Caki2 (cell line): ENCODE measurements around the gene MOBP. TPM values are rescaled to one million over a fixed set of nuclear protein-coding genes. Genes with fewer than 3 reads are reported as not detected.

Experiments
- DNase-seq: peaks from one replicate; pipeline ENCODE4 v3.0.0-alpha.2; 2015; ENCODE audit warnings: low read depth
- in situ Hi-C: cut with HindIII; loops from 2 replicates; pipeline ENCODE4 v1.10.0; 2016; ENCODE audit warnings: low sequenced_read_pairs, low pct_unique_long_range_greater_than_20kb, mixed read lengths
- total RNA-seq: library from RNA; depleted of rRNA; stranded (reverse); fragments of >200 nt; shearing (Covaris generic); gene quantifications from 2 replicates; pipeline ENCODE4 v1.2.3, GENCODE V29; 2014; ENCODE audit warnings: low replicate concordance

MOBP gene
- total RNA-seq, 1 experiment from 2014 or later, result not detected

DNA sequence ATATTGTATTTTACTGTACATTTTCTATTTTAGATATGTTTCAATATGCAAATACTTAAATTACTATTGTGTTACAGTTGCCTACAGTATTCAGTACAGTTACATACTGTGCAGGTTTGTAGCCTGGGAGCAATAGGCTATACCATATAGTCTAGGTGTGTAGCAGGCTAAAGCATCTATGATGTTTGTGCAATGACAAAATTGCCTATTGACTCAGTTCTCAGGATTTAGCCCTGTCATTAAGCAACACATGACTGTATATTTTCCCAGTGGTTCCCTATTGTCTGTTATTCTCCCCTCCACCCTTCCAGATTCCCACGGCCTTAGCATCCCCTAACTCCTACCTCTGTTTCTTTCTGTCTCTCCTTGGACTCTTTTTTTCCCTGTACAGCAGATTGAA lies 10.7 kb downstream of the MOBP start:
- no peak for DNase-seq
- in situ Hi-C loops, result no loop called here

GRCh38 chr3:39479701-39480414 lies 12.4 kb downstream of the MOBP start:
- in situ Hi-C loops, result no loop called here
- DNase-seq, result no peak

DNA sequence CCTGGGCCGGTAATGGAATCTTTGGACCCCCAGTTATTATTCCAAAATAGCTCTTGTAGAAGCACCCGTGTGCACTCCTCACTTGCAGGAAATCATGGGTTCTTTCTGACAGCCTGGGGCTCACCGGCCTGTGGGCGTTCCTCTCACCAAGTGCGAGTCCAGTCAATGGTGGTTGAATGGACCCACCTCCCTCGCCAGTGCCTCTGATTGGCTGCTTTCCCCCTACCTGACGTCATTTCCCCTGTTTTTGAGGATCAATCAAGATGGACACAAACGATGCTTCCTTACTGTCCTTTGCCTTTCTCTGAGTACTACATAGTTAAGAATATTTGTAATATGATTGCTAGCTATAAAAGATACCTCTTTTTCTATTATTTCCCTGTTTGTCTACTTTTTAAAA lies 18.1 kb downstream of the MOBP start:
- DNase-seq, result no peak

GRCh38 chr3:39491014-39491413 lies 23.5 kb downstream of the MOBP start:
- in situ Hi-C loops, result no loop called here
- no peak for DNase-seq

More for the DNA sequence above, 18.1 kb downstream of the MOBP start:
- in situ Hi-C loops, result no loop called here

DNA sequence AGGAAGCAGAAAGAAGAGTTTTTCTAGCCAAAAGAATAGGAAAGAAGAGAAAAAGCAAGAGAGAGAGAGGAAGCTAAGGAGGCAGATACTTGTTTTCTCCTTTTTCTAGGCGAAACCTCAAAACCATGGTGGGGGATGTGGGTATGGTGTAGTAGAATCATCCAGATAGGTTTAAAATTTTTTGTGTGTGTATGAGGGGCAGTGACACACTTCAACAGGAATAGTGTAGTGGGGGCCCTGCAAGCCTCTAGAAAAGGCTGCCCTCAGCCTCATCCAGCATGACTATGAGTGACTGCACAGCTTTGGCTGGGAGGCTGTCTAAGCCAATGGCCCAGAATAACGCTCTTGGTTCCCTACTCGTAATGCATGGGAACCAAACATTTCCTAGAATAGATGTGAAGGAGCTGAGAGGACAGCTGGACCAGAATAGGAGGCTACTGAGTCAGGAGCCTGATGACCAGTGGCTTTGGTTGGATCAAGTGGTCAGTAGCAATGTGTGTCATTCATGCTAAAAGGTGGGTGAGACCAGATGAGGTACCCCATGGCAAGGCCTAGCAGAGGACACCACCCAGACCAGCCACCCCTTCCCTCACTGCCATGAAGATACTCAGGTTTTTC lies 24.4 kb downstream of the MOBP start:
- in situ Hi-C loops, result no loop called here
- DNase-seq, result no peak

- in situ Hi-C loops, result no loop called here
- no peak for DNase-seq
Observed at GRCh38 chr3:39494781-39495180, 27.3 kb downstream of the MOBP start.

DNA sequence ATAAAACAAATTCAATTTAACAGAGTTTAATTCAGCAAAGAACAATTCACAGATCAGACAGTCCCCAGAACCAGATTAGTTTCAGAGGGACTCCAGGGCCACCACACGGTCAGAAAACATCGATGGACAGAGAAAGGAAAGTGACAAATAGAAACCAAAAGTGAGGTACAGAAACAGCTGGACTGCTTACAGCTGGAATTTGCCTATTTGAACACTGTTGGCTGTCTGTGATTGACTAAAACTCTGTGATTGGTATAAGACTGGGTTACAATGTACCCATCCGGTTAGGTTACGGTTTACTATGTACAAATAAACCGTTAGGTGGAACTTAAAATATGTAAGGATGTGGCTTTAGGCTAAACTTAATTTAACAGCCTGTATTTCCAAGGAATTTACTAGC lies 30.3 kb downstream of the MOBP start:
- in situ Hi-C loops, result no loop called here

DNA sequence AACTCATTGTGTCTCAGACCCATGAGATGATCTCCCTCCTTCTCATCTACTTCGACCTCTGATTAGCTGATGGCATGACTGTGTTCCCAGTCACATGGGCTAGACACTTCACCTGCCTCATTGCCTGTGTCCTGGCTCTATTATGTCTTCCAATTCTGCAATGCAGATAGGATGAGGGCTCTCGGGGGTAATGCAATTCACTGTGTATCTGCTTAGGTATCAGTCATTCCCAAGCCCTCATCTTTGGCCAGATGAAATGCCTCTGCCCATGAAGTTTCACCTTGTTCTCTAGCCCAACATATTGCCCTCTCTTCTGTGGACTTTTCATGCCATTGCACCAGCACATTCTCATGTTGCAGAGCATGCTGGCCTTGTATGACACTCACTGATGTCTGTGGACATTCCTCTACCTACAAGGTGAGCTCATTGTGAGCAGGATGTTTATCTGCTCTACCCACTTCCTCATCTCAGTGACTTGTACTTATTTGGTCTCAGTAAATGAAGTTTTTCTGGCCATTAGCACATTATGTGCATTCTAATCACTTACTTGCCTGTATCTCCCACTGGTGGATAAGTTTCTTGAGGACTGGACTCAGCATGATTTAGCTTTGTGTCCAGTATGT lies 32.3 kb downstream of the MOBP start:
- in situ Hi-C loops, result no loop called here
- DNase-seq, result no peak

More for the DNA sequence above, 30.3 kb downstream of the MOBP start:
- no peak for DNase-seq

DNA sequence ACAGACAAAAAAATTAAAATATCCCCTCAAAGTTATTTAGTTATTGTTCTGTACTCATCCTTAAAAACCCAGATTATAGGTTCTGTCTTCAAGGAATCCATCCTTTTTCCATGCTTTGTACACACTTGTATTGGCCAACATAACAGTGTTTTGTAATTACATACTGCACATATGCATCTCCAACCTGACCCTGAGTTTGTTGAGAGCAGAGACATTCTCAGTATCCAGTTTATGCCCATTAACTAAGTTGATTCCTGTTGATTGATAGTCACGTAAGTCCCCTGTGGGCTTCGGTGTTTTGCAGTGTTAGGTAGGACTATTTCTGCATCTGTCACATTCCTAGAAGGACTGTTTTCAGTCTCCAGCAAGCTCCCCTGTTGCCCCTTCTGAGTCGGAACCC lies 33.6 kb downstream of the MOBP start:
- in situ Hi-C loops, result no loop called here

GRCh38 chr3:39501968-39502837 lies 34.7 kb downstream of the MOBP start:
- no peak for DNase-seq
- in situ Hi-C loops, result no loop called here

More for the DNA sequence above, 33.6 kb downstream of the MOBP start:
- no peak for DNase-seq

DNA sequence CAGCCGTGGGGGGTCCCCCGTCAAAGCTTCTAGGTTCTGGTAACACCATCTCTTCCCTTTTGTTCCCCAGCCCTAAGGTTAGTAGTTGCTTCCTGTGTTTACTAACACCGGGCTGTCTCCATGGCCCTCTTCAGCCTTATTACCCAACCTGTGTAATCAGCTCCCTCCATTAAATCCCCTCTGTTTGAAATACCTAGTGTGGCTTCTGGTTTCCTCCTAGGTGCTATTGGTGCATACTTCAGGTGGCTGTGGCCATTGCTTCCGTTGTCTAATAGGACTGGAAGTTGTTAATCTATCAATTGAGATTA lies 35.3 kb downstream of the MOBP start:
- DNase-seq, result no peak
- in situ Hi-C loops, result no loop called here

DNA sequence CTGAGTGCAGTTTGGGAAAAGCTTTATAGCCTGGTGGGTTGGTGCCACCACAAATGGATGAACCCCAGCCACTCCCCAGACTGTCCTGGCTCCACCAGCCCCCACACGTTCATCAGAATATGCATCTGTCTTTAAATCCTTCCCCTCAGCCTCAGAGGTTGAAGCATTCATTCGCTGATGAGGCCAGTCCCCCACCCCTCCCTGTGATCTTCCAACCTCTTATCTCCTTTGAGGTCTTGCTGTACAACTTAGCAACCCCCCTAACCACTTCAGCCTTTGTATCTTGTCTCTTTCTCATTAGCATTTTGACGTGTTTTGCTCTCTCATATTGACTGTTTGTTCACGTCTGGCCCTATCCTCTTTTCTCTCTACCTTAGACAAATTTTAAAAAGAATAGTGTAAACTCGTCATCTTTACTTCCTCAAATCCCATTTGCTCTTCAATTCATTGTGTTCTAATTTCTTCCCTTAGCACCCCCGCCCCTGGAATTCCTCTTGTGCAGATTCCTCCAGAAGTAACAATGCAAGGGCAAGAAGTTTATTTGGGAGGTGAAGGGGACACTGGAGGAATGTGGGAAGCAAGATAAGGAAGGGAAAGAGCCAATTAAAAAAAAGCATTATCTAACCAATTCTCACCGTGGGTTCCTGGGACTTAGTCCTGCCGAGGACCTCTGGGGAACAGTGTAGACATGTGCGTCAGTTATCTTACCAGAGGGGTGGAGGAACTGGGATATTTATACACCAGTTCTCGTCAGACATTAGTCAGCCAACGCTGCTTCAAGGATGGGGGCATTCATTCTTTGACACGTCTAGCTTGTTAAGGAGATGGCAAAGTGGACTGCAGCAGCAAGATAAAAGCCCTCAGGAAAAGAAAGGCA lies 38.6 kb downstream of the MOBP start:
- DNase-seq, result no peak
- in situ Hi-C loops, result no loop called here

DNA sequence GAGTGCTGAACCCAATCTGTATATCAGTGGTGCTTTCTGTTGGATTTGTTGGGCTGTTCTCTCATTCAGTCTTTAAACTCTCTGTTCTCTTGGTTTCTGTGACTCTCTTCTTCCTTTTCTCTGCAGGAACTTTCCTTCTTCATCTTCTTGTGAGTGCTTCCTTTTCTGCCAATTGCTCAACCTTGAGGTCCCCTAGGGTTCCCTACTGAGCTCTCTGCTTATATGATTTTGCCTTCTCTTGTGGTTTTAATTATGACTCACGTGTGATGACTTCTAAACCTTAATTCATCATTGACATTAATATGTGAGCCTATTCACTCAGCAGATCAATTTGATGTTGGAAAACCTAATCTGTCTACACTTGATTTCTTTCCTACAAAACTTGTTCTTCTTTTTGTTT lies 39.4 kb downstream of the MOBP start:
- in situ Hi-C loops, result no loop called here
- no peak for DNase-seq

DNA sequence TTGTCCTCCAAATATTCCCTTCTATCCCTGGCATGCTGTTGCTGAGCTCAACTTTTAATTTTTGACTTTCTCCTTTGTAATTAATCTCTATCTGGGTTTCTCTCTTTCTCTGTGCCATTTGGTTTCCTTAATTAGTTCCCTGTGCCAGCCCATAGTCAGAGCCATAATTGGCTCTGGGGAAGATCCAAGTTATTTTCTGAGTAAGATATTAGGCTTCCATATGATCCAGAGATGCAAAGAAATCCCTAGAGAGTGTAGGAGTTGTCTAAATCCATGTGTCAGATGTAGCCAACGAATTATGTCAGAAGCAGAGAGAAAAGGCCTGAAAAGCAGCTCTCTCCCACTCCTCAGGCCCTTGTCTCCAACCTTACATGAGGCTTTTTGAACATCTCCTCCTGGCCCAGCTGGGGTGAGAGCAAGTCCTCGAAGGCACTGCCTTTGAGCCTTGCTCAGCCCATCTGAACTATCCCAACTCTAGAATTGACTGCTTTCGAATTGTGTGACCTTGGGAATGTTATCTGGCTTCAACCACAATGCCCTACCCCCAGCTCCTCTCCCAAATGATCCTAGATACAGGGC lies 46.4 kb downstream of the MOBP start:
- in situ Hi-C loops, result no loop called here

DNA sequence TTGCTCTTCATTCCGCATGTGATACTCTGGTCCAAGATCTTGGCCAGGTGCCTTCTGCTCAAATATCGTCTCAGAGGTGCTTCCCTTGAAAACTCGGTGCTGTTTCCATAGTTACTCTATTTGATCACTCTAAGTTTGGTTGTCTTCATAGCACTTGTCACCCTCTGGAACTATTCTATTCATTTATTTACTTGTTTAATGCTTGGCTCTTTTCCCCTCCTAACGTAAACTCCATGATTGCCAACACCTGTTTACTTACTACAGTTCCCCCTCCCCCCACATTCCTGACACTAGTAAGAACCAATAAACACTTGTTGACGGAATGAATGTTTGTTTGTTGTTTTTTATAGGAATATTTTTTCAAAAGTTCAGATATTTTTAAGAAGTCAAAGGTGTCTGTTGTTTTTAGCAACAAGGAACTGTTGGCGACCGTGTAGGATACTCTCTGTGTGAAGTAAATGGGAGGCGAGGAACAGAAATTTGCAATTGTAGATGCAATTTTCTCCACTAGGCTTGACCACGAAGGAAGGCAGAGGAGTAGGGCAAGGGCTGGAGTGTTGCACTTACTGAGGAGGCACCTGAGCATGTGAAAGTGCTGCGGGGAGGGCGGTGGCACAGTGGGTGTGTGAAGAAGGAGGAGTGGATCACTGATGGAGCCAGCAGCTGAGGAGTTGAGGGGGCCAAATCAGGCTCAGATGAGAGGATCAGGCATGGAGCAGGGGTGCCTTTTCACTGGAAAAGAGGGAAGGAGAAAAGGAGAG lies 48.4 kb downstream of the MOBP start:
- DNase-seq, result no peak
- in situ Hi-C loops, result no loop called here

More for the DNA sequence above, 46.4 kb downstream of the MOBP start:
- no peak for DNase-seq

DNA sequence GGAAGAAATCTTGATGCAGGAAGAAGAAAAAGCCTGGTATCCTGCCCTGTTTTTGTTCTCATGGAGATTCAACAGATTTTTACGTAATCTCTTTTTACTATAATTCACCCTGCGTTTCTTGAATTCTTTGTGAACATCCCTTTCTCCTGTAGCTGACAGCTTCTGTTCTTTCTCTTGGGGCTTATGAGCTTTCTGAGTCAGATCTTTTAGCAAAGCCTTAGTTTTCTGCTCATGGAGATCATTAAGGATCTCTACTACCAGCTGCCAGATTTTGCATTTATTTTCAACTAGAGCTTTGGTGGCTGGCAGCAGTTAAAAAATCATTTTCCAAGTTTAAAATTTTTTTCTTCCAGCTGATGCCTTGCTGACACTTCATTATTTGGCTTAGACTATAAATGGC lies 51.6 kb downstream of the MOBP start:
- in situ Hi-C loops, result no loop called here

More for the DNA sequence above, 51.6 kb downstream of the MOBP start:
- DNase-seq, result no peak
